WTC11 (cell line): ENCODE measurements around the gene SLC24A1. TPM values are rescaled to one million over a fixed set of nuclear protein-coding genes. Genes with fewer than 3 reads are reported as not detected.

Source experiments
- ATAC-seq: fragments of 200-7000 bp; cut with Tn5 transposase; 2 replicates; pipeline ENCODE4 v1.10.0; 2021; ENCODE audit warnings: mild to moderate bottlenecking, moderate library complexity
- CTCF ChIA-PET: fragments of 300-600 bp; sonication (Branson Sonifier 250); formaldehyde crosslinking; loops from one replicate; lab custom pipeline; 2021; ENCODE audit warnings: antibody characterized with exemption; lab: Charles Lee
- POLR2A ChIA-PET: fragments of 350-600 bp; sonication (Branson Sonifier 250); formaldehyde crosslinking; loops from one replicate; lab custom pipeline; 2021; ENCODE audit warnings: antibody characterized with exemption; lab: Charles Lee
- DNase-seq: peaks from one replicate; pipeline ENCODE4 v3.0.0; 2021; ENCODE audit warnings: low spot score
- H3K27ac Mint-ChIP-seq: 2 replicates; pipeline ENCODE4 v1.8.0; 2021; ENCODE audit warnings: mixed read lengths
- H3K27me3 Mint-ChIP-seq: 2 replicates; pipeline ENCODE4 v1.8.0; 2021; ENCODE audit warnings: low read depth, mild to moderate bottlenecking, moderate library complexity, mixed read lengths
- H3K36me3 Mint-ChIP-seq: 2 replicates; pipeline ENCODE4 v1.8.0; 2021; ENCODE audit warnings: mixed read lengths
- H3K4me1 Mint-ChIP-seq: 2 replicates; pipeline ENCODE4 v1.8.0; 2022; ENCODE audit warnings: mixed read lengths
- H3K4me3 Mint-ChIP-seq: 2 replicates; pipeline ENCODE4 v1.8.0; 2021; ENCODE audit warnings: mild to moderate bottlenecking, moderate library complexity, mixed read lengths
- H3K9me3 Mint-ChIP-seq: 2 replicates; pipeline ENCODE4 v1.8.0; 2021; ENCODE audit warnings: mixed read lengths
- ELF4 ChIP-seq: sonication (generic); formaldehyde crosslinking; IDR thresholded peaks from 2 replicates; pipeline ENCODE4 v1.8.1; 2022; ENCODE audit warnings: low read depth, mild to moderate bottlenecking, moderate library complexity, missing genetic modification reagents
- ETV6 ChIP-seq: sonication (generic); formaldehyde crosslinking; IDR thresholded peaks from 2 replicates; pipeline ENCODE4 v1.8.1; 2022; ENCODE audit warnings: mild to moderate bottlenecking, missing genetic modification reagents
- HMGA2 ChIP-seq: fragments of 250-450 bp; sonication (Bioruptor Pico); IDR thresholded peaks from 2 replicates; pipeline ENCODE4 v1.4.0; 2021; ENCODE audit warnings: mild to moderate bottlenecking, moderate library complexity
- JUN ChIP-seq: sonication (generic); formaldehyde crosslinking; IDR thresholded peaks from 2 replicates; pipeline ENCODE4 v1.8.0; 2023; ENCODE audit warnings: mild to moderate bottlenecking, missing genetic modification reagents
- SMAD4 ChIP-seq: sonication (generic); formaldehyde crosslinking; IDR thresholded peaks from 2 replicates; pipeline ENCODE4 v1.8.0; 2022; ENCODE audit warnings: mild to moderate bottlenecking, missing genetic modification reagents
- SP1 ChIP-seq: sonication (generic); formaldehyde crosslinking; conservative IDR thresholded peaks from 2 replicates; pipeline ENCODE4 v1.8.1; 2022; ENCODE audit warnings: missing genetic modification reagents
- ZNF121 ChIP-seq: sonication (generic); formaldehyde crosslinking; IDR thresholded peaks from 2 replicates; pipeline ENCODE4 v1.8.0; 2023; ENCODE audit warnings: missing genetic modification reagents
- ZNF263 ChIP-seq: sonication (generic); formaldehyde crosslinking; IDR thresholded peaks from 2 replicates; pipeline ENCODE4 v1.8.1; 2022; ENCODE audit warnings: low read depth, mild to moderate bottlenecking, moderate library complexity, missing genetic modification reagents
- ZNF396 ChIP-seq: fragments of 250-450 bp; sonication (Bioruptor Pico); IDR thresholded peaks from 2 replicates; pipeline ENCODE4 v1.8.0; 2021; ENCODE audit warnings: mild to moderate bottlenecking, moderate library complexity, borderline replicate concordance
- total RNA-seq: library from RNA; stranded (reverse); gene quantifications from 3 replicates; pipeline ENCODE4 v1.2.3, GENCODE V29; 2021
- TF ChIP-seq, protein P1 (sequence below): sonication (generic); formaldehyde crosslinking; conservative IDR thresholded peaks from 2 replicates; pipeline ENCODE4 v1.8.1; 2022; ENCODE audit warnings: mild to moderate bottlenecking, missing genetic modification reagents
- TF ChIP-seq, protein P2 (sequence below): sonication (generic); formaldehyde crosslinking; IDR thresholded peaks from 2 replicates; pipeline ENCODE4 v1.8.0; 2023; ENCODE audit warnings: missing genetic modification reagents, mild to moderate bottlenecking, borderline replicate concordance
- TF ChIP-seq, protein P3 (sequence below): fragments of 200-600 bp; IDR thresholded peaks from 2 replicates; pipeline ENCODE4 v1.8.0; 2022; ENCODE audit warnings: antibody characterized with exemption
- TF ChIP-seq, protein P4 (sequence below): sonication (generic); formaldehyde crosslinking; IDR thresholded peaks from 2 replicates; pipeline ENCODE4 v1.8.1; 2022; ENCODE audit warnings: missing genetic modification reagents, borderline replicate concordance
- TF ChIP-seq, protein P5 (sequence below): sonication (generic); formaldehyde crosslinking; IDR thresholded peaks from 2 replicates; pipeline ENCODE4 v1.8.1; 2022; ENCODE audit warnings: low read depth, missing genetic modification reagents, borderline replicate concordance
- TF ChIP-seq, protein P6 (sequence below): sonication (generic); formaldehyde crosslinking; IDR thresholded peaks from 2 replicates; pipeline ENCODE4 v1.8.1; 2023; ENCODE audit warnings: mild to moderate bottlenecking, moderate library complexity, missing genetic modification reagents
- TF ChIP-seq, protein P7 (sequence below): fragments of 250-450 bp; sonication (Bioruptor Pico); IDR thresholded peaks from 2 replicates; pipeline ENCODE4 v1.9.0; 2021; ENCODE audit warnings: moderate library complexity, mild to moderate bottlenecking, inconsistent platforms, borderline replicate concordance
- TF ChIP-seq, protein P8 (sequence below): sonication (generic); formaldehyde crosslinking; IDR thresholded peaks from 2 replicates; pipeline ENCODE4 v1.8.0; 2022; ENCODE audit warnings: mild to moderate bottlenecking, missing genetic modification reagents

SLC24A1 gene
- total RNA-seq, 1 experiment from 2014 or later, result 7.0 TPM

DNA sequence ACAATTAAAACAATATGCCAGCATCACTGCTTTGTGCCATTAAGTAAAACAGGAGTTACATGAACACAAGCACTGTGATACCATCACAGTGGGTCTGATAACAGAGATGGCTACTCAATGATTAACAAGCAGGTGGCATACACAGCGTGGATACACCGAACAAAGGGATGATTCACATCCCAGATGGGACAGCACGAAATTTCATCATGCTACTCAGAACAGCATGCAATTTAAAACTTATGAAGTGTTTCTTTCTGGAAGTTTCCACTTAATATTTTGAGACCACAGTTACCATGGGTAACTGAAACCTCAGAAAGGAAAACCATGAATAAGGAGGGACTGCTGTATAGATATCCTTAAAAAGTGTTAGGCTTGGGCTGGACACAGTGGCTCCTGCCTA lies 44.5 kb downstream of the SLC24A1 start:
- Mint-ChIP-seq H3K27ac (no peak overlapping the region), H3K9me3 (no peaks in the 10 kb centered on the region), H3K4me1 (no peaks in the 10 kb centered on the region), H3K4me3 (no peak overlapping the region), H3K27me3 (no peaks in the 10 kb centered on the region), H3K36me3 (no peaks in the 10 kb centered on the region)
- ChIA-PET CTCF (no interaction called here), POLR2A (no interaction called here)
- no peak for ATAC-seq
- TF ChIP-seq, protein P1, sequence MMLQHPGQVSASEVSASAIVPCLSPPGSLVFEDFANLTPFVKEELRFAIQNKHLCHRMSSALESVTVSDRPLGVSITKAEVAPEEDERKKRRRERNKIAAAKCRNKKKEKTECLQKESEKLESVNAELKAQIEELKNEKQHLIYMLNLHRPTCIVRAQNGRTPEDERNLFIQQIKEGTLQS (CRISPR knock-in tag), result no peak
- TF ChIP-seq ZNF396 (CRISPR knock-in tag) (no peak), JUN (CRISPR knock-in tag) (no peak)
- DNase-seq, result no peak

DNA sequence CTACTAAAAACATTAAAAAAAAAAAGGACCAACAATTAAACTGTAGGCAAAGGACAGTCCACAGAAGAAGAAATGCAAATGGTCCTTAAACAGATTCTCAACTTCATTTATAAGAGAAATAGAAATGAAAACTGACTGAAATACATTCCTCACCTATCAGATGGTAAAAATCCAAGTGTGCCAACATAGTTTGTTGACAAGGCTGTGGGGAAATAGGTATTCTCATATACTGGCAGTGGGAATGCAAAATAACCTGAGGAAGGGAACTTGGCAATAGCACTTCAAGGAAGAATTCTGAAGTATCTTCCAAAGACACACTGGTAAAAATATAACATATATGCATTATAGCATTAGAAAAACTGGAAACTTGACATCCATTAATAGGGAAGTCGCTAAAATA lies 53.8 kb downstream of the SLC24A1 start:
- Mint-ChIP-seq H3K4me1 (no peaks in the 10 kb centered on the region), H3K4me3 (no peak overlapping the region), H3K36me3 (no peaks in the 10 kb centered on the region), H3K9me3 (no peaks in the 10 kb centered on the region), H3K27me3 (no peaks in the 10 kb centered on the region), H3K27ac (no peak overlapping the region)
- TF ChIP-seq SMAD4, result no peak
- TF ChIP-seq, protein P2, sequence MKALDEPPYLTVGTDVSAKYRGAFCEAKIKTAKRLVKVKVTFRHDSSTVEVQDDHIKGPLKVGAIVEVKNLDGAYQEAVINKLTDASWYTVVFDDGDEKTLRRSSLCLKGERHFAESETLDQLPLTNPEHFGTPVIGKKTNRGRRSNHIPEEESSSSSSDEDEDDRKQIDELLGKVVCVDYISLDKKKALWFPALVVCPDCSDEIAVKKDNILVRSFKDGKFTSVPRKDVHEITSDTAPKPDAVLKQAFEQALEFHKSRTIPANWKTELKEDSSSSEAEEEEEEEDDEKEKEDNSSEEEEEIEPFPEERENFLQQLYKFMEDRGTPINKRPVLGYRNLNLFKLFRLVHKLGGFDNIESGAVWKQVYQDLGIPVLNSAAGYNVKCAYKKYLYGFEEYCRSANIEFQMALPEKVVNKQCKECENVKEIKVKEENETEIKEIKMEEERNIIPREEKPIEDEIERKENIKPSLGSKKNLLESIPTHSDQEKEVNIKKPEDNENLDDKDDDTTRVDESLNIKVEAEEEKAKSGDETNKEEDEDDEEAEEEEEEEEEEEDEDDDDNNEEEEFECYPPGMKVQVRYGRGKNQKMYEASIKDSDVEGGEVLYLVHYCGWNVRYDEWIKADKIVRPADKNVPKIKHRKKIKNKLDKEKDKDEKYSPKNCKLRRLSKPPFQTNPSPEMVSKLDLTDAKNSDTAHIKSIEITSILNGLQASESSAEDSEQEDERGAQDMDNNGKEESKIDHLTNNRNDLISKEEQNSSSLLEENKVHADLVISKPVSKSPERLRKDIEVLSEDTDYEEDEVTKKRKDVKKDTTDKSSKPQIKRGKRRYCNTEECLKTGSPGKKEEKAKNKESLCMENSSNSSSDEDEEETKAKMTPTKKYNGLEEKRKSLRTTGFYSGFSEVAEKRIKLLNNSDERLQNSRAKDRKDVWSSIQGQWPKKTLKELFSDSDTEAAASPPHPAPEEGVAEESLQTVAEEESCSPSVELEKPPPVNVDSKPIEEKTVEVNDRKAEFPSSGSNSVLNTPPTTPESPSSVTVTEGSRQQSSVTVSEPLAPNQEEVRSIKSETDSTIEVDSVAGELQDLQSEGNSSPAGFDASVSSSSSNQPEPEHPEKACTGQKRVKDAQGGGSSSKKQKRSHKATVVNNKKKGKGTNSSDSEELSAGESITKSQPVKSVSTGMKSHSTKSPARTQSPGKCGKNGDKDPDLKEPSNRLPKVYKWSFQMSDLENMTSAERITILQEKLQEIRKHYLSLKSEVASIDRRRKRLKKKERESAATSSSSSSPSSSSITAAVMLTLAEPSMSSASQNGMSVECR (CRISPR knock-in tag), result no peak
- no peak for TF ChIP-seq ZNF396 (CRISPR knock-in tag)
- TF ChIP-seq, protein P3, sequence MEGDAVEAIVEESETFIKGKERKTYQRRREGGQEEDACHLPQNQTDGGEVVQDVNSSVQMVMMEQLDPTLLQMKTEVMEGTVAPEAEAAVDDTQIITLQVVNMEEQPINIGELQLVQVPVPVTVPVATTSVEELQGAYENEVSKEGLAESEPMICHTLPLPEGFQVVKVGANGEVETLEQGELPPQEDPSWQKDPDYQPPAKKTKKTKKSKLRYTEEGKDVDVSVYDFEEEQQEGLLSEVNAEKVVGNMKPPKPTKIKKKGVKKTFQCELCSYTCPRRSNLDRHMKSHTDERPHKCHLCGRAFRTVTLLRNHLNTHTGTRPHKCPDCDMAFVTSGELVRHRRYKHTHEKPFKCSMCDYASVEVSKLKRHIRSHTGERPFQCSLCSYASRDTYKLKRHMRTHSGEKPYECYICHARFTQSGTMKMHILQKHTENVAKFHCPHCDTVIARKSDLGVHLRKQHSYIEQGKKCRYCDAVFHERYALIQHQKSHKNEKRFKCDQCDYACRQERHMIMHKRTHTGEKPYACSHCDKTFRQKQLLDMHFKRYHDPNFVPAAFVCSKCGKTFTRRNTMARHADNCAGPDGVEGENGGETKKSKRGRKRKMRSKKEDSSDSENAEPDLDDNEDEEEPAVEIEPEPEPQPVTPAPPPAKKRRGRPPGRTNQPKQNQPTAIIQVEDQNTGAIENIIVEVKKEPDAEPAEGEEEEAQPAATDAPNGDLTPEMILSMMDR, result no peak
- no peak for TF ChIP-seq ELF4 (CRISPR knock-in tag)
- TF ChIP-seq, protein P4, sequence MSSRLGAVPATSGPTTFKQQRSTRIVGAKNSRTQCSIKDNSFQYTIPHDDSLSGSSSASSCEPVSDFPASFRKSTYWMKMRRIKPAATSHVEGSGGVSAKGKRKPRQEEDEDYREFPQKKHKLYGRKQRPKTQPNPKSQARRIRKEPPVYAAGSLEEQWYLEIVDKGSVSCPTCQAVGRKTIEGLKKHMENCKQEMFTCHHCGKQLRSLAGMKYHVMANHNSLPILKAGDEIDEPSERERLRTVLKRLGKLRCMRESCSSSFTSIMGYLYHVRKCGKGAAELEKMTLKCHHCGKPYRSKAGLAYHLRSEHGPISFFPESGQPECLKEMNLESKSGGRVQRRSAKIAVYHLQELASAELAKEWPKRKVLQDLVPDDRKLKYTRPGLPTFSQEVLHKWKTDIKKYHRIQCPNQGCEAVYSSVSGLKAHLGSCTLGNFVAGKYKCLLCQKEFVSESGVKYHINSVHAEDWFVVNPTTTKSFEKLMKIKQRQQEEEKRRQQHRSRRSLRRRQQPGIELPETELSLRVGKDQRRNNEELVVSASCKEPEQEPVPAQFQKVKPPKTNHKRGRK (CRISPR knock-in tag), result no peak
- TF ChIP-seq ZNF263 (CRISPR knock-in tag), result no peak
- TF ChIP-seq HMGA2, result no peak
- TF ChIP-seq, protein P5, sequence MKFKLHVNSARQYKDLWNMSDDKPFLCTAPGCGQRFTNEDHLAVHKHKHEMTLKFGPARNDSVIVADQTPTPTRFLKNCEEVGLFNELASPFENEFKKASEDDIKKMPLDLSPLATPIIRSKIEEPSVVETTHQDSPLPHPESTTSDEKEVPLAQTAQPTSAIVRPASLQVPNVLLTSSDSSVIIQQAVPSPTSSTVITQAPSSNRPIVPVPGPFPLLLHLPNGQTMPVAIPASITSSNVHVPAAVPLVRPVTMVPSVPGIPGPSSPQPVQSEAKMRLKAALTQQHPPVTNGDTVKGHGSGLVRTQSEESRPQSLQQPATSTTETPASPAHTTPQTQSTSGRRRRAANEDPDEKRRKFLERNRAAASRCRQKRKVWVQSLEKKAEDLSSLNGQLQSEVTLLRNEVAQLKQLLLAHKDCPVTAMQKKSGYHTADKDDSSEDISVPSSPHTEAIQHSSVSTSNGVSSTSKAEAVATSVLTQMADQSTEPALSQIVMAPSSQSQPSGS (CRISPR knock-in tag), result no peak
- TF ChIP-seq, protein P1 (CRISPR knock-in tag), result no peak
- ChIA-PET POLR2A (no interaction called here), CTCF (interaction anchor here (0.6 kb wide), 1 partner anchor 870 kb away, joined by 4 read pairs; no protein-coding TSS in a partner anchor)
- ATAC-seq, result no peak
- DNase-seq, result no peak

DNA sequence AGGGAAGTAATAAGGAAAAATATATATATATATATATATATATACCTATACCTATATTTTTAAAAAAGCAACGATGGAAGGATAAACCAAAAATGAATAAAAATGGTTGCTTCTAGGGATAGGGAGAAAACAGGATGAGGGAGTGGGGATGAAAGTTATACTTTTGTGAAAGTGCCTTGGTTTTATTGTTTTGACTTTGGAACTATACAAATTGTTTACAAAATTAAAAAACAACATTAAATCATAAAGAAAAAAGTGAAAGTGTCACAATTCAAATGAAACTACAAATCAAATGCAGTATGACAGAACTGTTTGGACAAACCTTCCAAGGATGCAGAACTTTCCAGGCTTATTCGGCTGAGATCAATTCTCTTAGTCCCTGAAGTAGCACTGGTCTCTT lies 54.4 kb downstream of the SLC24A1 start:
- ATAC-seq, result no peak
- DNase-seq, result no peak
- Mint-ChIP-seq H3K36me3 (no peaks in the 10 kb centered on the region), H3K4me1 (no peaks in the 10 kb centered on the region), H3K4me3 (no peak overlapping the region), H3K27ac (no peak overlapping the region), H3K9me3 (no peaks in the 10 kb centered on the region), H3K27me3 (no peaks in the 10 kb centered on the region)
- CTCF ChIA-PET, result no interaction called here
- POLR2A ChIA-PET, result no interaction called here
- TF ChIP-seq, protein P6, sequence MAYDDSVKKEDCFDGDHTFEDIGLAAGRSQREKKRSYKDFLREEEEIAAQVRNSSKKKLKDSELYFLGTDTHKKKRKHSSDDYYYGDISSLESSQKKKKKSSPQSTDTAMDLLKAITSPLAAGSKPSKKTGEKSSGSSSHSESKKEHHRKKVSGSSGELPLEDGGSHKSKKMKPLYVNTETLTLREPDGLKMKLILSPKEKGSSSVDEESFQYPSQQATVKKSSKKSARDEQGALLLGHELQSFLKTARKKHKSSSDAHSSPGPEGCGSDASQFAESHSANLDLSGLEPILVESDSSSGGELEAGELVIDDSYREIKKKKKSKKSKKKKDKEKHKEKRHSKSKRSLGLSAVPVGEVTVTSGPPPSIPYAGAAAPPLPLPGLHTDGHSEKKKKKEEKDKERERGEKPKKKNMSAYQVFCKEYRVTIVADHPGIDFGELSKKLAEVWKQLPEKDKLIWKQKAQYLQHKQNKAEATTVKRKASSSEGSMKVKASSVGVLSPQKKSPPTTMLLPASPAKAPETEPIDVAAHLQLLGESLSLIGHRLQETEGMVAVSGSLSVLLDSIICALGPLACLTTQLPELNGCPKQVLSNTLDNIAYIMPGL (CRISPR knock-in tag), result no peak
- TF ChIP-seq ZNF121 (CRISPR knock-in tag) (no peak), SP1 (CRISPR knock-in tag) (no peak), ETV6 (CRISPR knock-in tag) (no peak)
- TF ChIP-seq, protein P7, sequence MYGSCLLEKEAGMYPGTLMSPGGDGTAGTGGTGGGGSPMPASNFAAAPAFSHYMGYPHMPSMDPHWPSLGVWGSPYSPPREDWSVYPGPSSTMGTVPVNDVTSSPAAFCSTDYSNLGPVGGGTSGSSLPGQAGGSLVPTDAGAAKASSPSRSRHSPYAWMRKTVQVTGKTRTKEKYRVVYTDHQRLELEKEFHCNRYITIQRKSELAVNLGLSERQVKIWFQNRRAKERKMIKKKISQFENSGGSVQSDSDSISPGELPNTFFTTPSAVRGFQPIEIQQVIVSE (CRISPR knock-in tag), result no peak
- TF ChIP-seq, protein P8, sequence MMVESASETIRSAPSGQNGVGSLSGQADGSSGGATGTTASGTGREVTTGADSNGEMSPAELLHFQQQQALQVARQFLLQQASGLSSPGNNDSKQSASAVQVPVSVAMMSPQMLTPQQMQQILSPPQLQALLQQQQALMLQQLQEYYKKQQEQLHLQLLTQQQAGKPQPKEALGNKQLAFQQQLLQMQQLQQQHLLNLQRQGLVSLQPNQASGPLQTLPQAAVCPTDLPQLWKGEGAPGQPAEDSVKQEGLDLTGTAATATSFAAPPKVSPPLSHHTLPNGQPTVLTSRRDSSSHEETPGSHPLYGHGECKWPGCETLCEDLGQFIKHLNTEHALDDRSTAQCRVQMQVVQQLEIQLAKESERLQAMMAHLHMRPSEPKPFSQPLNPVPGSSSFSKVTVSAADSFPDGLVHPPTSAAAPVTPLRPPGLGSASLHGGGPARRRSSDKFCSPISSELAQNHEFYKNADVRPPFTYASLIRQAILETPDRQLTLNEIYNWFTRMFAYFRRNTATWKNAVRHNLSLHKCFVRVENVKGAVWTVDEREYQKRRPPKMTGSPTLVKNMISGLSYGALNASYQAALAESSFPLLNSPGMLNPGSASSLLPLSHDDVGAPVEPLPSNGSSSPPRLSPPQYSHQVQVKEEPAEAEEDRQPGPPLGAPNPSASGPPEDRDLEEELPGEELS, result no peak
